Neural progenitor cell (in vitro differentiated cells): ENCODE data around the gene SESTD1. TPM values are rescaled to one million over a fixed set of nuclear protein-coding genes. Genes with fewer than 3 reads are reported as not detected.

Experiments
- DNase-seq: peaks from one replicate; pipeline ENCODE4 v3.0.0-alpha.2; 2016; ENCODE audit warnings: low spot score
- H2AFZ ChIP-seq: fragments of 200-600 bp; sonication (generic); replicated peaks from 2 replicates; pipeline ENCODE4 v1.6.1; 2016; ENCODE audit warnings: antibody characterized with exemption
- H3F3A ChIP-seq: fragments of 200-600 bp; sonication (generic); 2 replicates; pipeline ENCODE4 v1.6.1; 2016; ENCODE audit warnings: antibody characterized with exemption, low read depth
- H3K27ac ChIP-seq: fragments of 200-600 bp; sonication (generic); 2 replicates; pipeline ENCODE4 v1.5.1; 2016; ENCODE audit warnings: mild to moderate bottlenecking
- H3K27me3 ChIP-seq: fragments of 200-600 bp; sonication (generic); 2 replicates; pipeline ENCODE4 v1.6.1; 2016; ENCODE audit warnings: mild to moderate bottlenecking, moderate library complexity
- H3K36me3 ChIP-seq: fragments of 200-600 bp; sonication (generic); 2 replicates; pipeline ENCODE4 v1.5.1; 2016
- H3K4me1 ChIP-seq: fragments of 200-600 bp; sonication (generic); 2 replicates; pipeline ENCODE4 v1.6.1; 2016; ENCODE audit warnings: mixed run types
- H3K4me2 ChIP-seq: fragments of 200-600 bp; sonication (generic); 2 replicates; pipeline ENCODE4 v1.6.1; 2016
- H3K4me3 ChIP-seq: fragments of 200-600 bp; sonication (generic); 2 replicates; pipeline ENCODE4 v1.5.1; 2016
- H3K79me2 ChIP-seq: fragments of 200-600 bp; sonication (generic); 2 replicates; pipeline ENCODE4 v1.6.1; 2016; ENCODE audit warnings: low read depth
- H3K9ac ChIP-seq: fragments of 200-600 bp; sonication (generic); 2 replicates; pipeline ENCODE4 v1.6.1; 2016
- H3K9me3 ChIP-seq: fragments of 200-600 bp; sonication (generic); 2 replicates; pipeline ENCODE4 v1.5.1; 2016; ENCODE audit warnings: low read depth
- H4K20me1 ChIP-seq: fragments of 200-600 bp; sonication (generic); 2 replicates; pipeline ENCODE4 v1.6.1; 2016; ENCODE audit warnings: low read depth
- H3K27ac Mint-ChIP-seq: 3 replicates; pipeline ENCODE4 v1.8.0; 2021; ENCODE audit warnings: mixed read lengths
- H3K27me3 Mint-ChIP-seq: 2 replicates; pipeline ENCODE4 v1.8.0; 2022; ENCODE audit warnings: low read depth, mild to moderate bottlenecking, inconsistent platforms, moderate library complexity, mixed read lengths; ENCODE audit not compliant: insufficient read depth
- H3K36me3 Mint-ChIP-seq: 3 replicates; pipeline ENCODE4 v1.8.0; 2021; ENCODE audit warnings: mixed read lengths
- H3K4me1 Mint-ChIP-seq: 3 replicates; pipeline ENCODE4 v1.8.0; 2021; ENCODE audit warnings: mixed read lengths
- H3K4me3 Mint-ChIP-seq: 3 replicates; pipeline ENCODE4 v1.8.0; 2021; ENCODE audit warnings: mild to moderate bottlenecking, moderate library complexity, mixed read lengths
- H3K9me3 Mint-ChIP-seq: 3 replicates; pipeline ENCODE4 v1.8.0; 2020; ENCODE audit warnings: mixed read lengths
- CTCF ChIP-seq: fragments of 200-600 bp; sonication (generic); IDR thresholded peaks from 2 replicates; pipeline ENCODE4 v1.5.1; 2017; ENCODE audit warnings: antibody characterized with exemption, mild to moderate bottlenecking
- EZH2 ChIP-seq: fragments of 200-600 bp; sonication (generic); IDR thresholded peaks from 2 replicates; pipeline ENCODE4 v1.6.1; 2017; ENCODE audit warnings: antibody characterized with exemption, mild to moderate bottlenecking, moderate library complexity
- EZH2phosphoT487 ChIP-seq: fragments of 200-600 bp; sonication (generic); IDR thresholded peaks from 2 replicates; pipeline ENCODE4 v1.6.1; 2017; ENCODE audit warnings: antibody characterized with exemption
- total RNA-seq: library from RNA; depleted of rRNA; stranded (reverse); fragments of >200 nt; gene quantifications from 2 replicates; pipeline ENCODE4 v1.2.3, GENCODE V29; 2015; ENCODE audit warnings: low replicate concordance

SESTD1 gene
- total RNA-seq, 1 donor from 2014 or later, result 43.1 TPM

GRCh38 chr2:179179719-179180118 is 84.9 kb downstream of the SESTD1 start:
- Mint-ChIP-seq H3K27me3 (no peaks in the 10 kb centered on the region), H3K4me3 (no peak overlapping the region), H3K4me1 (peaks cover 12% of the 10 kb centered on the region), H3K36me3 (peaks cover 28% of the 10 kb centered on the region), H3K27ac (no peak overlapping the region), H3K9me3 (no peaks in the 10 kb centered on the region)
- Histone ChIP-seq H3K4me2 (no peak overlapping the region), H2AFZ (no peak overlapping the region), H3K9ac (no peak overlapping the region), H3K4me1 (peaks cover 37% of the 10 kb centered on the region), H4K20me1 (no peaks in the 10 kb centered on the region), H3K4me3 (no peak overlapping the region), H3K36me3 (peaks cover 3% of the 10 kb centered on the region), H3K79me2 (peaks cover 7% of the 10 kb centered on the region), H3K27ac (no peak overlapping the region), H3K9me3 (no peaks in the 10 kb centered on the region), H3K27me3 (no peaks in the 10 kb centered on the region), H3F3A (no peaks in the 10 kb centered on the region)
- TF ChIP-seq EZH2 (no peak), EZH2phosphoT487 (no peak), CTCF (no peak)
- DNase-seq, result no peak

GRCh38 chr2:179177694-179178093 is 86.9 kb downstream of the SESTD1 start:
- Histone ChIP-seq H3K36me3 (peaks cover 3% of the 10 kb centered on the region), H3K27me3 (no peaks in the 10 kb centered on the region), H3F3A (no peaks in the 10 kb centered on the region), H3K4me1 (peaks cover 41% of the 10 kb centered on the region), H3K4me3 (no peak overlapping the region), H3K79me2 (no peaks in the 10 kb centered on the region), H2AFZ (no peak overlapping the region), H3K9me3 (no peaks in the 10 kb centered on the region), H3K9ac (no peak overlapping the region), H4K20me1 (no peaks in the 10 kb centered on the region), H3K27ac (no peak overlapping the region), H3K4me2 (no peak overlapping the region)
- Mint-ChIP-seq H3K36me3 (peaks cover 34% of the 10 kb centered on the region), H3K27ac (no peak overlapping the region), H3K4me1 (peaks cover 15% of the 10 kb centered on the region), H3K9me3 (no peaks in the 10 kb centered on the region), H3K27me3 (no peaks in the 10 kb centered on the region), H3K4me3 (no peak overlapping the region)
- TF ChIP-seq EZH2phosphoT487, result no peak
- no peak for TF ChIP-seq EZH2
- TF ChIP-seq CTCF, result no peak
- DNase-seq, result no peak

GRCh38 chr2:179174240-179174639 is 90.4 kb downstream of the SESTD1 start:
- Histone ChIP-seq H3K36me3 (peaks cover 3% of the 10 kb centered on the region), H3F3A (no peaks in the 10 kb centered on the region), H3K9ac (no peak overlapping the region), H3K27me3 (no peaks in the 10 kb centered on the region), H3K79me2 (no peaks in the 10 kb centered on the region), H3K4me2 (no peak overlapping the region), H3K4me3 (no peak overlapping the region), H3K27ac (no peak overlapping the region), H2AFZ (no peak overlapping the region), H3K4me1 (peaks cover 13% of the 10 kb centered on the region), H3K9me3 (no peaks in the 10 kb centered on the region), H4K20me1 (no peaks in the 10 kb centered on the region)
- Mint-ChIP-seq H3K4me3 (no peak overlapping the region), H3K36me3 (peaks cover 24% of the 10 kb centered on the region), H3K27ac (no peak overlapping the region), H3K9me3 (no peaks in the 10 kb centered on the region), H3K27me3 (no peaks in the 10 kb centered on the region), H3K4me1 (peaks cover 3% of the 10 kb centered on the region)
- DNase-seq, result no peak
- no peak for TF ChIP-seq EZH2phosphoT487
- no peak for TF ChIP-seq EZH2
- no peak for TF ChIP-seq CTCF
